B cell (primary cell): ENCODE data around the gene TTLL6.

Experiments used
- CTCF ChIP-seq: fragments of 200-600 bp; IDR thresholded peaks from one replicate; pipeline ENCODE4 v1.8.0; 2022; ENCODE audit warnings: antibody characterized with exemption, mild to moderate bottlenecking
- EZH2 ChIP-seq: IDR thresholded peaks from 2 replicates; pipeline ENCODE4 v1.6.1; 2012; ENCODE audit warnings: borderline replicate concordance, low read depth, mild to moderate bottlenecking, moderate library complexity, low read length; ENCODE audit not compliant: insufficient read depth, poor library complexity, severe bottlenecking

- TF ChIP-seq EZH2, result no peak
- no peak for TF ChIP-seq CTCF
Measured at GRCh38 chr17:48715496-48716399, 101.3 kb downstream of the TTLL6 start.
